HG02610 (cell line): ENCODE data around the gene PTH1R.

ENCODE experiments used
- ATAC-seq: cut with Tn5 transposase; IDR thresholded peaks from one replicate; pipeline ENCODE4 v1.9.1; 2021; ENCODE audit warnings: mild to moderate bottlenecking, moderate library complexity; ENCODE audit not compliant: unreplicated experiment

Gene PTH1R

GRCh38 chr3:46863261-46863782 is 14.2 kb upstream of the PTH1R start, which contains the start of gene MYL3:
MYL3 (minus strand) TSS chr3:46863444; CDS start chr3:46863390, 54 bp downstream.
- no peak for ATAC-seq

GRCh38 chr3:46864061-46864881 is 13.2 kb upstream of the PTH1R start:
- ATAC-seq: no peak

GRCh38 chr3:46865031-46865507 is 12.5 kb upstream of the PTH1R start:
- ATAC-seq: no peak

- no peak for ATAC-seq
These were observed 12.0 kb upstream of the PTH1R start for GRCh38 chr3:46865546-46865945.

- no peak for ATAC-seq
These were observed 11.4 kb upstream of the PTH1R start for GRCh38 chr3:46866032-46866595.

GRCh38 chr3:46866720-46867549 is 10.6 kb upstream of the PTH1R start:
- ATAC-seq: no peak

- no peak for ATAC-seq
These were observed 10.0 kb upstream of the PTH1R start for GRCh38 chr3:46867550-46867898.

GRCh38 chr3:46868287-46868686 is 9.2 kb upstream of the PTH1R start:
- no peak for ATAC-seq

- no peak for ATAC-seq
These were observed 8.6 kb upstream of the PTH1R start for GRCh38 chr3:46868948-46869347.

GRCh38 chr3:46869440-46869839 is 8.1 kb upstream of the PTH1R start:
- ATAC-seq: no peak

- ATAC-seq: no peak
These were observed 6.9 kb upstream of the PTH1R start for GRCh38 chr3:46870651-46871050.

- no peak for ATAC-seq
These were observed 6.3 kb upstream of the PTH1R start for GRCh38 chr3:46871222-46871621.

GRCh38 chr3:46873521-46873920 is 4.0 kb upstream of the PTH1R start:
- no peak for ATAC-seq

- no peak for ATAC-seq
These were observed 3.1 kb upstream of the PTH1R start for GRCh38 chr3:46874430-46874829.

GRCh38 chr3:46875560-46875959 is 2.0 kb upstream of the PTH1R start:
- no peak for ATAC-seq

- ATAC-seq: no peak
These were observed 914 bp upstream of the PTH1R start for GRCh38 chr3:46876313-46877300.

GRCh38 chr3:46878781-46879436 is 1.4 kb downstream of the PTH1R start:
- no peak for ATAC-seq

- no peak for ATAC-seq
These were observed 3.5 kb downstream of the PTH1R start for GRCh38 chr3:46880884-46881595.
